Measurements from ENCODE around the gene ATAD5. TPM values are rescaled to one million over a fixed set of nuclear protein-coding genes. Genes with fewer than 3 reads are reported as not detected.

ATAD5 gene
- total RNA-seq, 1 donor from 2014 or later, result 6.4 TPM

- no peak for TF ChIP-seq CTCF (IDR thresholded peaks at IDR 0.05; ENCODE audit: partially characterized antibody, unreplicated experiment)
- H3K36me3 Mint-ChIP-seq (ENCODE audit: unreplicated experiment), result no peaks in the 10 kb centered on the region
- H3K4me1 Mint-ChIP-seq (ENCODE audit: low read depth, unreplicated experiment), result no peaks in the 10 kb centered on the region
- H3K27me3 Mint-ChIP-seq (ENCODE audit: unreplicated experiment), result no peaks in the 10 kb centered on the region
- no peak overlapping the region for H3K27ac Mint-ChIP-seq (ENCODE audit: unreplicated experiment)
- H3K4me3 Mint-ChIP-seq (ENCODE audit: unreplicated experiment), result no peak overlapping the region
- no peaks in the 10 kb centered on the region for H3K9me3 Mint-ChIP-seq (ENCODE audit: unreplicated experiment)
- no peak for DNase-seq
These were observed 107.4 kb downstream of the ATAD5 start for GRCh38 chr17:30939051-30939689.

GRCh38 chr17:30942308-30943079 lies 110.7 kb downstream of the ATAD5 start:
- Mint-ChIP-seq H3K36me3 (ENCODE audit: unreplicated experiment) (no peaks in the 10 kb centered on the region), H3K4me3 (ENCODE audit: unreplicated experiment) (no peak overlapping the region), H3K9me3 (ENCODE audit: unreplicated experiment) (no peaks in the 10 kb centered on the region), H3K4me1 (ENCODE audit: low read depth, unreplicated experiment) (no peaks in the 10 kb centered on the region), H3K27ac (ENCODE audit: unreplicated experiment) (no peak overlapping the region), H3K27me3 (ENCODE audit: unreplicated experiment) (no peaks in the 10 kb centered on the region)
- TF ChIP-seq CTCF (IDR thresholded peaks at IDR 0.05; ENCODE audit: partially characterized antibody, unreplicated experiment), result no peak
- DNase-seq, result no peak

Other genes with a start within 250 kb of the ATAD5 start
- 9.0 TPM for gene CRLF3, start 7.3 kb upstream of the ATAD5 start, total RNA-seq (ENCODE audit: unreplicated experiment)
- 12.8 TPM for gene TEFM, start 74.3 kb downstream of the ATAD5 start, total RNA-seq (ENCODE audit: unreplicated experiment)
- gene ADAP2, start 90.0 kb downstream of the ATAD5 start, total RNA-seq (ENCODE audit: unreplicated experiment), result 0.51 TPM
- gene RNF135, start 139.1 kb downstream of the ATAD5 start, total RNA-seq (ENCODE audit: unreplicated experiment), result 0.59 TPM